IMR-90 (cell line): Measurements from ENCODE around the gene DMD. TPM values are rescaled to one million over a fixed set of nuclear protein-coding genes. Genes with fewer than 3 reads are reported as not detected.

Source experiments
- ATAC-seq: fragments of 200-7000 bp; cut with Tn5 transposase; 2 replicates; pipeline ENCODE4 v1.9.1; 2020; ENCODE audit warnings: low read depth, mild to moderate bottlenecking, moderate library complexity
- BruUV-seq: library from RNA; stranded (reverse); fragments of 400-500 nt; replicated peaks from 2 replicates; lab custom pipeline; 2021; lab: Mats Ljungman, UMichigan
- CTCF ChIA-PET: fragments of 300-600 bp; formaldehyde crosslinking; extraction: SDS; loops from one replicate; lab custom pipeline; 2021; ENCODE audit warnings: antibody characterized with exemption; lab: Yijun Ruan, JAX
- POLR2A ChIA-PET: fragments of 300-600 bp; sonication (Branson Sonifier 250); formaldehyde crosslinking; loops from one replicate; lab custom pipeline; 2022; ENCODE audit warnings: antibody characterized with exemption; ENCODE audit not compliant: unreplicated experiment; lab: Charles Lee
- DNase-seq: peaks from one replicate; pipeline ENCODE4 v3.0.0; 2013
- H2AFZ ChIP-seq: replicated peaks from 2 replicates; pipeline ENCODE3; 2013; ENCODE audit warnings: low read length, mild to moderate bottlenecking; ENCODE audit not compliant: poor library complexity
- H2AK5ac ChIP-seq: 2 replicates; pipeline ENCODE4 v1.6.1; 2013; ENCODE audit warnings: low read depth, low read length, inconsistent platforms
- H2AK9ac ChIP-seq: replicated peaks from 2 replicates; pipeline ENCODE3; 2013; ENCODE audit warnings: mild to moderate bottlenecking, low read depth, low read length, moderate library complexity; ENCODE audit not compliant: poor library complexity
- H2BK120ac ChIP-seq: 2 replicates; pipeline ENCODE4 v1.6.1; 2013; ENCODE audit warnings: low read depth, low read length, inconsistent platforms
- H2BK15ac ChIP-seq: 3 replicates; pipeline ENCODE4 v1.6.1; 2013; ENCODE audit warnings: low read depth, low read length, inconsistent platforms
- H2BK20ac ChIP-seq: 2 replicates; pipeline ENCODE4 v1.6.1; 2013; ENCODE audit warnings: low read depth, mild to moderate bottlenecking, inconsistent platforms, low read length, moderate library complexity
- H2BK5ac ChIP-seq: 2 replicates; pipeline ENCODE4 v1.6.1; 2013; ENCODE audit warnings: mild to moderate bottlenecking, low read depth, low read length, inconsistent platforms; ENCODE audit not compliant: poor library complexity, severe bottlenecking
- H3K14ac ChIP-seq: replicated peaks from 2 replicates; pipeline ENCODE4 v1.6.1; 2013; ENCODE audit warnings: low read depth, low read length, inconsistent platforms
- H3K18ac ChIP-seq: 2 replicates; pipeline ENCODE4 v1.6.1; 2013; ENCODE audit warnings: low read depth, low read length, control low read depth
- H3K23ac ChIP-seq: 2 replicates; pipeline ENCODE4 v1.6.1; 2013; ENCODE audit warnings: low read depth, low read length, inconsistent platforms
- H3K27ac ChIP-seq: 2 replicates; pipeline ENCODE4 v1.5.1; 2013; ENCODE audit warnings: mild to moderate bottlenecking, control low read depth, low read length; ENCODE audit not compliant: insufficient read depth
- H3K27me3 ChIP-seq: 2 replicates; pipeline ENCODE4 v1.6.1; 2013; ENCODE audit warnings: low read length; ENCODE audit not compliant: control insufficient read depth, insufficient read depth
- H3K36me3 ChIP-seq: 2 replicates; pipeline ENCODE4 v1.6.1; 2013; ENCODE audit warnings: low read length, mixed read lengths; ENCODE audit not compliant: control insufficient read depth, insufficient read depth
- H3K4ac ChIP-seq: 2 replicates; pipeline ENCODE4 v1.6.1; 2013; ENCODE audit warnings: low read depth, low read length, inconsistent platforms
- H3K4me1 ChIP-seq: 2 replicates; pipeline ENCODE4 v1.6.1; 2013; ENCODE audit warnings: low read length, mixed read lengths; ENCODE audit not compliant: control insufficient read depth, insufficient read depth
- H3K4me2 ChIP-seq: 2 replicates; pipeline ENCODE4 v1.6.1; 2013; ENCODE audit warnings: low read depth, mild to moderate bottlenecking, control low read depth, low read length, moderate library complexity
- H3K4me3 ChIP-seq: 2 replicates; pipeline ENCODE4 v1.5.1; 2013; ENCODE audit warnings: low read depth, mild to moderate bottlenecking, control low read depth, low read length, moderate library complexity; ENCODE audit not compliant: insufficient read depth
- H3K56ac ChIP-seq: 2 replicates; pipeline ENCODE4 v1.6.1; 2013; ENCODE audit warnings: low read length, inconsistent platforms; ENCODE audit not compliant: insufficient read depth; ENCODE audit errors: extremely low read depth
- H3K79me1 ChIP-seq, 2 experiments: 2 replicates each; pipeline ENCODE4 v1.6.1; 2013; ENCODE audit warnings: low read length in 2 of 2, inconsistent platforms in 1 of 2, low read depth in 1 of 2
- H3K9ac ChIP-seq: 2 replicates; pipeline ENCODE4 v1.6.1; 2013; ENCODE audit warnings: low read depth, low read length, control low read depth
- H3K9me1 ChIP-seq: 2 replicates; pipeline ENCODE4 v1.6.1; 2013; ENCODE audit warnings: low read length, inconsistent platforms; ENCODE audit not compliant: insufficient read depth
- H3K9me3 ChIP-seq: 2 replicates; pipeline ENCODE4 v1.6.1; 2013; ENCODE audit warnings: low read length; ENCODE audit not compliant: control insufficient read depth, insufficient read depth
- H4K20me1 ChIP-seq: 2 replicates; pipeline ENCODE4 v1.6.1; 2013; ENCODE audit warnings: low read length, inconsistent platforms; ENCODE audit not compliant: insufficient read depth
- H4K5ac ChIP-seq: 2 replicates; pipeline ENCODE4 v1.6.1; 2013; ENCODE audit warnings: mild to moderate bottlenecking, low read depth, low read length, control low read depth
- H4K8ac ChIP-seq, 2 experiments: 2 replicates each; pipeline ENCODE4 v1.6.1; 2013; ENCODE audit warnings: low read depth in 2 of 2, low read length in 2 of 2, control low read depth in 1 of 2, inconsistent platforms in 1 of 2
- H4K91ac ChIP-seq: 2 replicates; pipeline ENCODE4 v1.6.1; 2013; ENCODE audit warnings: low read depth, low read length, inconsistent platforms; ENCODE audit not compliant: insufficient read depth
- CEBPB ChIP-seq: IDR thresholded peaks from 2 replicates; pipeline ENCODE4 v1.6.1; 2012; ENCODE audit warnings: low read depth, low read length, improper control_type of control experiment
- MAFK ChIP-seq: IDR thresholded peaks from 2 replicates; pipeline ENCODE4 v1.6.1; 2012; ENCODE audit warnings: low read depth, low read length, improper control_type of control experiment
- RFX5 ChIP-seq: IDR thresholded peaks from 2 replicates; pipeline ENCODE4 v1.8.0; 2012; ENCODE audit warnings: low read depth, mild to moderate bottlenecking, low read length, moderate library complexity
- WGBS, 2 experiments: methylation state at CpG; one replicate each; pipeline versions ENCODE4 v1.1.5 to v1.1.7; 2013; ENCODE audit warnings: missing lambda C conversion rate in 2 of 2; ENCODE audit not compliant: insufficient read length in 1 of 2; ENCODE audit errors: extremely low coverage in 2 of 2; 5-methylcytosine and 5-hydroxymethylcytosine counted together
- dilution Hi-C: fragments of 300-500 bp; cut with HindIII; formaldehyde crosslinking; loops from one replicate; pipeline ENCODE4 v1.14.3; 2018; ENCODE audit warnings: low sequenced_read_pairs; ENCODE audit not compliant: unreplicated experiment
- in situ Hi-C: fragments of 300-500 bp; cut with MboI; formaldehyde crosslinking; loops from 3 replicates; pipeline ENCODE4 v1.14.3; 2019; ENCODE audit warnings: low sequenced_read_pairs, inconsistent platforms, mixed read lengths
- intact Hi-C: fragments of 100-400 bp; cut with micrococcal nuclease; formaldehyde crosslinking; loops from 2 replicates; pipeline ENCODE4 v1.10.0; 2022
- polyA plus RNA-seq, 3 experiments: library from polyadenylated mRNA; depleted of rRNA; stranded (reverse); fragments of >200 nt; gene quantifications; 2 replicates each; pipeline ENCODE4 v1.2.3, GENCODE V29; 2012; ENCODE audit warnings: low replicate concordance in 1 of 3
- total RNA-seq: library from RNA; depleted of rRNA; stranded (reverse); fragments of >200 nt; gene quantifications from 2 replicates; pipeline ENCODE4 v1.2.3, GENCODE V29; 2012
- TF ChIP-seq, protein P1 (sequence below): fragments of 150-350 bp; IDR thresholded peaks from 2 replicates; pipeline ENCODE4 v1.6.1; 2016; ENCODE audit warnings: low read depth, mild to moderate bottlenecking, low read length, moderate library complexity, borderline replicate concordance

The DMD gene
- total and polyA plus RNA-seq, 2 of the 4 experiments (the other 2 are of a cell fraction): 6.6 to 11.8 TPM

DNA sequence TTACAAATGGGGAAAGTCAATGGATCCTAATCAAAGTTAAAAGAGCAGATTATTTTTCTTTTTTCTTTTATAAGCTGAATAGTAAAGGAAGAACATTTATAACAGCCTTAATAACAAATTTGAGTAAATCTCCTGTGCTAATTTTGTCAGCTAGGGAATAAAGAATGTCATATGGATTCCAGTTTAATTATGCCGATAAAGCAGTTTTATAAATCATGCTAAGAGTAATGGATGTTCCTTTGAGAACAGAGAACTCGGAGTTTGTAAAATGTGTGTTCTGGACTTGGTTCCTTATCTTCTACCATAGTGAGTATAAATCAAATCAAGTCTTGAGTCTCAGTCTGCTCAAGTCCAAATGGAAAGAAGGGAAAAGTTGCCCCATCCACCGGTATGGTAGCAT is 1959.2 kb downstream of the DMD start:
- ATAC-seq: no peak
- Histone ChIP-seq H3K4me1 (no peaks in the 10 kb centered on the region), H3K9me1 (no peaks in the 10 kb centered on the region), H3K27me3 (no peaks in the 10 kb centered on the region), H4K5ac (no peak overlapping the region), H3K79me1 (no peaks in the 10 kb centered on the region), H2BK120ac (no peak overlapping the region), H3K36me3 (no peaks in the 10 kb centered on the region; the same call in 1 of the 2 replicates), H3K23ac (no peak overlapping the region), H2BK20ac (no peak overlapping the region), H2AK5ac (no peak overlapping the region), H3K56ac (no peak overlapping the region), H4K8ac (no peak overlapping the region), H3K4me2 (no peak overlapping the region), H3K18ac (no peak overlapping the region), H2BK5ac (no peak overlapping the region), H2AK9ac (no peak overlapping the region), H3K27ac (no peak overlapping the region), H3K4me3 (no peak overlapping the region), H2BK15ac (no peak overlapping the region), H4K20me1 (no peaks in the 10 kb centered on the region), H3K9ac (no peak overlapping the region), H4K91ac (no peak overlapping the region), H3K4ac (no peak overlapping the region), H3K14ac (no peak overlapping the region), H2AFZ (no peak overlapping the region), H3K9me3 (no peaks in the 10 kb centered on the region)
- TF ChIP-seq RFX5: no peak
- no peak for TF ChIP-seq CEBPB
- TF ChIP-seq MAFK: peak; percentile 88
- TF ChIP-seq, protein P1, sequence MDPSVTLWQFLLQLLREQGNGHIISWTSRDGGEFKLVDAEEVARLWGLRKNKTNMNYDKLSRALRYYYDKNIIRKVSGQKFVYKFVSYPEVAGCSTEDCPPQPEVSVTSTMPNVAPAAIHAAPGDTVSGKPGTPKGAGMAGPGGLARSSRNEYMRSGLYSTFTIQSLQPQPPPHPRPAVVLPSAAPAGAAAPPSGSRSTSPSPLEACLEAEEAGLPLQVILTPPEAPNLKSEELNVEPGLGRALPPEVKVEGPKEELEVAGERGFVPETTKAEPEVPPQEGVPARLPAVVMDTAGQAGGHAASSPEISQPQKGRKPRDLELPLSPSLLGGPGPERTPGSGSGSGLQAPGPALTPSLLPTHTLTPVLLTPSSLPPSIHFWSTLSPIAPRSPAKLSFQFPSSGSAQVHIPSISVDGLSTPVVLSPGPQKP: no peak
- dilution Hi-C loops (no loop called here), intact Hi-C loops (no loop called here), in situ Hi-C loops (no loop called here)
- DNase-seq: no peak
- POLR2A ChIA-PET: no interaction called here
- no TSS peak for BruUV-seq
- WGBS, 2 experiments: no CpG with 5 or more reads among the region's 3 CpGs
- CTCF ChIA-PET: no interaction called here
